PFSK-1 (cell line): ENCODE data around the gene KRT35.

Experiments
- FOXP2 ChIP-seq: optimal IDR thresholded peaks from 2 replicates; pipeline ENCODE3; 2011; ENCODE audit warnings: borderline replicate concordance, control low read depth, inconsistent platforms; ENCODE audit not compliant: insufficient read depth; ENCODE audit errors: extremely low read length, extremely low read depth
- POLR2AphosphoS5 ChIP-seq: IDR thresholded peaks from 2 replicates; pipeline ENCODE4 v1.6.1; 2012; ENCODE audit warnings: low read depth, mild to moderate bottlenecking, control low read depth, low read length, moderate library complexity
- REST ChIP-seq, 2 experiments: IDR thresholded peaks; 2 replicates each; pipeline versions ENCODE4 v1.6.1 to v1.8.0; 2011 to 2012; ENCODE audit warnings: low read depth in 2 of 2, low read length in 2 of 2, control low read depth in 1 of 2, inconsistent platforms in 1 of 2, mild to moderate bottlenecking in 1 of 2, moderate library complexity in 1 of 2; ENCODE audit not compliant: insufficient read depth in 1 of 2
- SIN3A ChIP-seq: IDR thresholded peaks from 2 replicates; pipeline ENCODE4 v1.6.1; 2012; ENCODE audit warnings: mild to moderate bottlenecking, low read length, moderate library complexity, borderline replicate concordance; ENCODE audit not compliant: insufficient read depth
- TAF1 ChIP-seq: IDR thresholded peaks from 2 replicates; pipeline ENCODE4 v1.6.1; 2012; ENCODE audit warnings: low read length, control low read depth, borderline replicate concordance; ENCODE audit not compliant: insufficient read depth

Gene KRT35

GRCh38 chr17:41521574-41522261, 40.8 kb upstream of the KRT35 start:
- no peak for TF ChIP-seq FOXP2
- peak; percentile 36; the same call in 1 of the 2 replicates for TF ChIP-seq SIN3A
- TF ChIP-seq POLR2AphosphoS5: no peak
- TF ChIP-seq REST (IDR thresholded peaks at IDR 0.05; ENCODE audit: insufficient read depth in 1 of 2, low read depth in 2 of 2, low read length in 2 of 2): no peak
- TF ChIP-seq TAF1: no peak

GRCh38 chr17:41520821-41521521, 40.0 kb upstream of the KRT35 start:
- TF ChIP-seq REST (IDR thresholded peaks at IDR 0.05; ENCODE audit: insufficient read depth in 1 of 2, low read depth in 2 of 2, low read length in 2 of 2): no peak
- TF ChIP-seq FOXP2: no peak
- TF ChIP-seq SIN3A: no peak

GRCh38 chr17:41519501-41520224, 38.7 kb upstream of the KRT35 start:
- TF ChIP-seq FOXP2 (no peak), SIN3A (no peak)

GRCh38 chr17:41518789-41519449, 38.0 kb upstream of the KRT35 start, which contains the start of gene KRT15:
Gene KRT15 (minus strand): TSS chr17:41518890. CDS start chr17:41518827, 63 bp downstream.
- TF ChIP-seq FOXP2: no peak
- TF ChIP-seq REST (IDR thresholded peaks at IDR 0.05; ENCODE audit: insufficient read depth in 1 of 2, low read depth in 2 of 2, low read length in 2 of 2): no peak
- no peak for TF ChIP-seq TAF1
- TF ChIP-seq POLR2AphosphoS5: no peak
- TF ChIP-seq SIN3A: no peak

- no peak for TF ChIP-seq REST (IDR thresholded peaks at IDR 0.05; ENCODE audit: insufficient read depth in 1 of 2, low read depth in 2 of 2, low read length in 2 of 2)
- no peak for TF ChIP-seq TAF1
- no peak for TF ChIP-seq FOXP2
Observed at GRCh38 chr17:41518031-41518430, 37.1 kb upstream of the KRT35 start.
